PFSK-1 (cell line): ENCODE measurements around the gene PCARE.

Source experiments
- FOXP2 ChIP-seq: optimal IDR thresholded peaks from 2 replicates; pipeline ENCODE3; 2011; ENCODE audit warnings: borderline replicate concordance, control low read depth, inconsistent platforms; ENCODE audit not compliant: insufficient read depth; ENCODE audit errors: extremely low read length, extremely low read depth
- POLR2AphosphoS5 ChIP-seq: IDR thresholded peaks from 2 replicates; pipeline ENCODE4 v1.6.1; 2012; ENCODE audit warnings: low read depth, mild to moderate bottlenecking, control low read depth, low read length, moderate library complexity
- SIN3A ChIP-seq: IDR thresholded peaks from 2 replicates; pipeline ENCODE4 v1.6.1; 2012; ENCODE audit warnings: mild to moderate bottlenecking, low read length, moderate library complexity, borderline replicate concordance; ENCODE audit not compliant: insufficient read depth
- TAF1 ChIP-seq: IDR thresholded peaks from 2 replicates; pipeline ENCODE4 v1.6.1; 2012; ENCODE audit warnings: low read length, control low read depth, borderline replicate concordance; ENCODE audit not compliant: insufficient read depth
- TF ChIP-seq, protein P1 (sequence below), 2 experiments: IDR thresholded peaks; 2 replicates each; pipeline versions ENCODE4 v1.6.1 to v1.8.0; 2011 to 2012; ENCODE audit warnings: low read depth in 2 of 2, low read length in 2 of 2, control low read depth in 1 of 2, inconsistent platforms in 1 of 2, mild to moderate bottlenecking in 1 of 2, moderate library complexity in 1 of 2; ENCODE audit not compliant: insufficient read depth in 1 of 2

The PCARE gene

DNA sequence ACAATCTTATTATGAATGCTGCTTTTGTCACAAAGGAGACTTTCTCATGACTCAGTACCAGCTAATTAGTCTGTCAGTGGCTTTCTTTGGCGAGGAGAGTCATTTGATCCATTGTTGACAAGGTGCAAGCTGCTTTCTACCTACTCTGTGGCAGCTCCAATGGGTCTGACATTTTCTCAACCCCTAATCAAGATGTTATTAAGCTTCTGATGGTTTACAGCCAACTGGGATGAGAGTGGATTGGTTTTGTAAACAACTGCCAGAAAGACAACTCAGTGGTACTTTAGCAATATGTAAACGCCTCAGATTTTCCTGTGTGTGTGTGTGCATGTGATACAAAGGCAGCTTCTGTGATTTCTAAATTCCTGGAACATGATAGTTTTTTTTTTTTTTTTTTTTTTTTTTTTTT lies 32.7 kb upstream of the PCARE start:
- TF ChIP-seq TAF1, result no peak
- no peak for TF ChIP-seq FOXP2
- TF ChIP-seq POLR2AphosphoS5, result no peak
- no peak for TF ChIP-seq SIN3A
- TF ChIP-seq, protein P1, sequence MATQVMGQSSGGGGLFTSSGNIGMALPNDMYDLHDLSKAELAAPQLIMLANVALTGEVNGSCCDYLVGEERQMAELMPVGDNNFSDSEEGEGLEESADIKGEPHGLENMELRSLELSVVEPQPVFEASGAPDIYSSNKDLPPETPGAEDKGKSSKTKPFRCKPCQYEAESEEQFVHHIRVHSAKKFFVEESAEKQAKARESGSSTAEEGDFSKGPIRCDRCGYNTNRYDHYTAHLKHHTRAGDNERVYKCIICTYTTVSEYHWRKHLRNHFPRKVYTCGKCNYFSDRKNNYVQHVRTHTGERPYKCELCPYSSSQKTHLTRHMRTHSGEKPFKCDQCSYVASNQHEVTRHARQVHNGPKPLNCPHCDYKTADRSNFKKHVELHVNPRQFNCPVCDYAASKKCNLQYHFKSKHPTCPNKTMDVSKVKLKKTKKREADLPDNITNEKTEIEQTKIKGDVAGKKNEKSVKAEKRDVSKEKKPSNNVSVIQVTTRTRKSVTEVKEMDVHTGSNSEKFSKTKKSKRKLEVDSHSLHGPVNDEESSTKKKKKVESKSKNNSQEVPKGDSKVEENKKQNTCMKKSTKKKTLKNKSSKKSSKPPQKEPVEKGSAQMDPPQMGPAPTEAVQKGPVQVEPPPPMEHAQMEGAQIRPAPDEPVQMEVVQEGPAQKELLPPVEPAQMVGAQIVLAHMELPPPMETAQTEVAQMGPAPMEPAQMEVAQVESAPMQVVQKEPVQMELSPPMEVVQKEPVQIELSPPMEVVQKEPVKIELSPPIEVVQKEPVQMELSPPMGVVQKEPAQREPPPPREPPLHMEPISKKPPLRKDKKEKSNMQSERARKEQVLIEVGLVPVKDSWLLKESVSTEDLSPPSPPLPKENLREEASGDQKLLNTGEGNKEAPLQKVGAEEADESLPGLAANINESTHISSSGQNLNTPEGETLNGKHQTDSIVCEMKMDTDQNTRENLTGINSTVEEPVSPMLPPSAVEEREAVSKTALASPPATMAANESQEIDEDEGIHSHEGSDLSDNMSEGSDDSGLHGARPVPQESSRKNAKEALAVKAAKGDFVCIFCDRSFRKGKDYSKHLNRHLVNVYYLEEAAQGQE (IDR thresholded peaks at IDR 0.05; ENCODE audit: insufficient read depth in 1 of 2, low read depth in 2 of 2, low read length in 2 of 2), result no peak

DNA sequence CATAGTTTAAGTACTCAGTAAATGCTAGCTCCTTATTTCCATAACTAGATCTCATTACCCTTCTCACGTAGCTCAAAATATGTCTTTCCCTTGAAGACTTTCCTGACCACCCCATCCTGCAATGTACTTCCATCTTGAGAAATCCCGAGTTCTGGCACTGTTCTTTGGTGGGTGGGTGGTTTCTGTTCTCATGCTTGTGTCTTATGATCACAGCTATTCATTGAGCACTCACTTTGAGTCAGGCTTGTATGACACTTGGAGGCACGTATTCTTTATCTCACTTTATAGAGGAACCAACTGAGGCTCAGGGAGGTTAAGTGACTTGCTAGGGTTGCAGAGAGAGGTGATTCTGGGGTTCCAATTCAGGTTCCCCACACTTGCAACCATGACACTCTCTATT lies 31.9 kb upstream of the PCARE start:
- TF ChIP-seq SIN3A, result no peak
- TF ChIP-seq POLR2AphosphoS5, result no peak
- TF ChIP-seq TAF1, result no peak
- TF ChIP-seq, protein P1 (IDR thresholded peaks at IDR 0.05; ENCODE audit: insufficient read depth in 1 of 2, low read depth in 2 of 2, low read length in 2 of 2), result no peak
- TF ChIP-seq FOXP2, result no peak

DNA sequence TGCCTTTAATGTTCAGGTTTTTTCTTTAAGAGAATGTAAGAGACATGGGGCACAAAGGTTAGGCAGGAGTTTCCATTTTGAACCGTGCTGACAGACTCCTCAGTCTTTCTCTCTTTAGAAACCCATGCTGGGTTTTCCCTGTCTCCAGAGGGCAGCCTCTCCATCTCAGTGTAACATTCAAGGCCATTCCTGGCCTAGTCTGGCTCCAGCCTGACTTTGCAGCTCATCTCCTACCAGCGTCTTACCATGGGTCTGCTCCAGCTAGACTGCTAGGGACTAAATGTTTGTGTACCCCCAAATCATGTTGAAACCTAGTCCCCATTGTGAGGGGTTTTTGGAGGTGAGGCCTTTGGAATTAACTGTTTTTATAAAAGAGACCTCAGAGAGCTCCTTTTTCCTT lies 31.1 kb upstream of the PCARE start:
- TF ChIP-seq SIN3A (no peak), POLR2AphosphoS5 (no peak), TAF1 (no peak), FOXP2 (no peak)
- TF ChIP-seq, protein P1 (IDR thresholded peaks at IDR 0.05; ENCODE audit: insufficient read depth in 1 of 2, low read depth in 2 of 2, low read length in 2 of 2), result no peak

DNA sequence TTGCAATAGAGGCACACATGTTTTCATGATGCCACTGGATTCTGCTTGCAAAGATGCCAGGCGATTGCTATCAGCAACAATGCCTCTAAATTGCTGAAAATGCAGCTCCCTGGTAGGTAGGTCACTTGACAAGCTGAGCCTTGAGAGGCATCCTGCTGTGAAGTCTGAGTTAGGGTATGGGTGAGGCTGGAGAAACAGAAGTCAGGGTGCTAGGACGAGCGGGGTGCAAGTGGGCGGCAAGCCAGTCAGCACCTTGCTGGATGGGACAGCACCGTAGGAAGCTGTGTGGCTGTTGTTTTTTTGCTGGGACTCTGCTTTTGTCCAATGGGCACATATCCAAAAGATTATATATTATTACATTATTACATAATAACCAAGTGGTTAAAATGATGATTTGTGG lies 30.4 kb upstream of the PCARE start:
- TF ChIP-seq, protein P1 (IDR thresholded peaks at IDR 0.05; ENCODE audit: insufficient read depth in 1 of 2, low read depth in 2 of 2, low read length in 2 of 2), result peak; percentile 68 to 84; a peak in 3 of 4 replicates
- TF ChIP-seq SIN3A, result no peak

DNA sequence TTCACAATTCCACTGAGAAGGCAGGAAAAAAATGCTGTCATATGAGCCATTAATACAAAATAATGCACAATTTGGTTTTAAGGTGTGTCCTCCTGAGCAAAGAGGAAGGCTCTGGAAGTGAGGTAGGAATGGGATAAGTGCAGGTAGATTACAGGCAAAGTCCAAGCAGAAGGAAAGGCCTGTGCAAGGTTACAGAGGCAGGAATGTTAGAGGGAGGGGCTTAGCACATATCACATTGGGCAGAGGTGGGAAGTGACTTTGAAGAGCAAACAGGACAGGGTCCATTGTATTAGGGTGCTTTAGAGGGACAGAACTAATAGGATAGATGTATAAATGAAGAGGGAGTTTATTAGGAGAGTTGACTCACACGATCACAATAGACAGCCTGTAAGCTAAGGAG lies 26.2 kb upstream of the PCARE start:
- no peak for TF ChIP-seq POLR2AphosphoS5

DNA sequence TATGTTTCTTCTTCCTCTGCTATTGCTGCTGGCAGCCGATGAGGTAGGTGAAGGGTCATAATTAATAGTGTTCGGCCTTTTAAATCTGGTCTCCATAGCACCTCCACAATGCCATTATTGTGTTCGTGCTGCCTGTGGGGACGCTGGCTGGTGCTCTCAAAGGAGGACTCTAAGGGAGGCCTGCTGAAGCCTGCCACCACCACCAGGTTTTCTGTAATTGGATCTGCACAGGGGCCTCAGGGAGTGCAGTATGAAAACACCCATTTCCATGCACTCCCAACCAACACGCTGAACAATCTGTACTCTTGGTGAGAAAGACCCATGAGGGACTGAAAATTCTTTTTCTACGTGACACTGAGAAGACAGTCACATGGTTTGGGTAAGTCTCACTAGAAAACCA lies 23.2 kb upstream of the PCARE start:
- TF ChIP-seq SIN3A (no peak), POLR2AphosphoS5 (no peak), TAF1 (no peak), FOXP2 (no peak)
- TF ChIP-seq, protein P1 (IDR thresholded peaks at IDR 0.05; ENCODE audit: insufficient read depth in 1 of 2, low read depth in 2 of 2, low read length in 2 of 2), result no peak
